GDM1 (cell line): ENCODE measurements around the gene ZC3H11A.

ENCODE experiments used
- DNase-seq: peaks from one replicate; lab custom pipeline; 2025; lab: John Stamatoyannopoulos, UW

ZC3H11A gene

GRCh38 chr1:203842559-203842876 lies 47.1 kb downstream of the ZC3H11A start:
- DNase-seq: no peak

GRCh38 chr1:203843435-203843834 lies 48.0 kb downstream of the ZC3H11A start:
- no peak for DNase-seq
